Inflammatory macrophage treated with lipopolysaccharide for 4 hours (primary cell): Measurements from ENCODE around the gene CCDC88C.
"Not testable (repeated sequence)": the region's sequence is repeated elsewhere in the genome, so short reads cannot be mapped to it uniquely, and the experiment has no call there.

Experiments
- DNase-seq: peaks from one replicate; pipeline ENCODE4 v3.0.0-alpha.2; 2020

CCDC88C gene

GRCh38 chr14:91415794-91416743 is 1.6 kb downstream of the CCDC88C start:
- peak; percentile 36 for DNase-seq

GRCh38 chr14:91414475-91414833 is 3.2 kb downstream of the CCDC88C start:
- DNase-seq = no peak

GRCh38 chr14:91413547-91414474 is 3.8 kb downstream of the CCDC88C start:
- DNase-seq = no peak

DNA sequence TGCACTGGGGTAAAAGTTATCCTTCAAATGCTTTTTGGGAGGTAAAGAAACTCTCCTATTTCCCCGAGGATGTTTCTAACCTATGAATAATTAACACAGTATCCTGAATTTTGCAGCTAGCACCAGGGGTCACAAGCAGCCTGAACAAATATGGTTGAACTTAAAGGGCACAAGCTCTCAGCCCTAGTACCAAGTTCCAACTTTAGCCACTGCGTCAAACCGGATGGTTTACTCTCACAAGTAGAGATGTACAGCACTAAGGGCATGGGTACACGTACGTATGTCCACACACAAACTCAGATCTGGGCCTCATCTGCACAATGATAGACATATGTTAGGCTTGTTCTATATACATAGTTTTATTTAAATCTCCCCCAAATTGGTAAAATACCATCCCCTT is 4.7 kb downstream of the CCDC88C start:
- no peak for DNase-seq

GRCh38 chr14:91410771-91411536 is 6.7 kb downstream of the CCDC88C start:
- DNase-seq = no peak

DNA sequence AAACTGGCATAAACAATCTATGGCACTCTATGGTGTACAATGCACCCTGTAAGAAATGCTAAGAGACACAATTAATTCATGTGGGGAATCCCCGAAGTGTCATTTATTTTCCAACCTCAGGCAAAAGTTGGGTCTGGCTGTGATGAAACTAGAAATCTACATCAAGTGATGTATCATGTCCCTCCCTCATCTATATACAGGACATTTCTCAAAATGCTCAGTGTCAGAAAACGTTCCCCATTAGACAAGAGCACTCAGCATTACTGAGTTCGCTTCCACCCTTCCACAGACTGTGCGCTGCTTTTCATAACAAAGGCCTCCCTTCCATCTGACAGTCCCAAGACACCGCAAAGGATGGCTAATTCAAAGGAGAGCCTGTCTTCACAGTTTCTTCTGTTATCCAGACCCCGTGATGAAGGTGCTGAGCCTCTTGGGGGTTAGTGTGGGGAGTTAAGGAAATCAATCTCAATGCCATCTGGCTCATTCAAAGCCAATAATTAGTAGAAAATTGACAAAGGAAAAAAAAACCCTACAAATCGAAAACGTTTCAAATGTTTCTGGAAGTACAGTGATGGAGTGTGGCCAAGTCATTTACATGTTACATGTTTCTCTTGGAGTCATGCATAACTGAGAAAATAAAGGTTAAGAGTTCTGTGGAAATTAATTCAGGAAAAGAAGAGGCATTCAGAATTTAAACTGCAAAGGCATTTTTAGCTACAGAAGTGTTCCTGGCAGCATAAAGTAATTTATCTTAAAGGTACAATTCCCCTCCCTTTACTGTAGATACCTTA is 7.5 kb downstream of the CCDC88C start:
- DNase-seq = peak; percentile 18

DNA sequence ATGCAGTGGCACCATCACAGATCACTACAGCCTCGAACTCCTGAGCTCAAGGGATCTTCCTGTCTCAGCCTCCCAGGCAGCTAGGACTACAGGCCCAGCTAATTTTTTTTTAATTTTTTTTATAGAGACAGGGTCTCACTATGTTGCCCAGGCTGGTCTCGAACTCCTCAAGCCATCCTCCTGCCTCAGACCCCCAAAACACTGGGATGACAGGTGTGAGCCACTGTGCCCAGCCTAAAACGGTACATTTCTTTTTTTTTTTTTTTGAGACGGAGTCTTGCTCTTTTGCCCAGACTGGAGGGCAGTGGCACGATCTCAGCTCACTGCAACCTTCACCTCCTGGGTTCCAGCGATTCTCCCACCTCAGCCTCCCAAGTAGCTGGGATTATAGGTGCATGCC is 8.4 kb downstream of the CCDC88C start:
- DNase-seq = not testable (repeated sequence)

DNA sequence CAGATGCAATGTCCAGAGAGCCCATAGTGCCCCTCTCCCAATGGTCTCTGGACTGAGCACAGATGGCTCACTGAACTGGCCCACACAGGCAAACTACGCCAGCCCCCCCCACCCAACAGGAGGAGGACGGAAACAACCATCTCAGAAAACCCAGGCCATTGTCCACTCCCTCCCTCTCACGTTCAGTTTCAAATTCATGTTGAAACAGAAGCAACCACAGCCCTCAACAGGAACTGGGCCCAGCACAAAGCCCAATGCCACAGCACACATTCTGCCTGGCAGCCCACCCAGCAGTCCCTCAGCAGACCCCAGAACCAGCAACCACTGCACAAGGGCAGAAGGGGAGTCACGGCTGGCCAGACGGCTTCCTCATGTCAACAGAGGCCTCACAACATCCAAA is 10.6 kb downstream of the CCDC88C start:
- DNase-seq = no peak

GRCh38 chr14:91406451-91406850 is 11.2 kb downstream of the CCDC88C start:
- no peak for DNase-seq

GRCh38 chr14:91405724-91406435 is 11.7 kb downstream of the CCDC88C start:
- DNase-seq = no peak

- no peak for DNase-seq
Measured at GRCh38 chr14:91405241-91405721, 12.3 kb downstream of the CCDC88C start.

- no peak for DNase-seq
Measured at GRCh38 chr14:91402771-91403600, 14.6 kb downstream of the CCDC88C start.

GRCh38 chr14:91402348-91402747 is 15.3 kb downstream of the CCDC88C start:
- DNase-seq = no peak

DNA sequence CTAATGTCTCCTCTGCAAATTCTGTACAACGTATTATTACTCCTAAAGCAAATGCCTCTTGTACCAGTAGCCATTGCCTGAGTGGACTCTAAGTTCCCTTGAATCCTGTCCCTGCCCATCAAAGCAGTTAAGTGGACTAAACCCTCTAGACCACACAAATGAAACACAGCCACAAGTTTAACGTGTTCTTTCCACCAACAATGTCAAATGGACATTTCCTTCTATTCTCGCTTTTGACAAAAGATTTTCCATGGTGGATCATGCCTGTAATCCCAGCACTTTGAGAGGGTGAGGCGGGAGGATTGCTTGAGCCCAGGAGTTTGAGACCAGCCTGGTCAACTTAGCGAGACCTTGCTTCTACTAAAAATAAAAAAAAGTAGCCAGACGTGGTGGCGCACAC is 15.9 kb downstream of the CCDC88C start:
- DNase-seq = no peak

DNA sequence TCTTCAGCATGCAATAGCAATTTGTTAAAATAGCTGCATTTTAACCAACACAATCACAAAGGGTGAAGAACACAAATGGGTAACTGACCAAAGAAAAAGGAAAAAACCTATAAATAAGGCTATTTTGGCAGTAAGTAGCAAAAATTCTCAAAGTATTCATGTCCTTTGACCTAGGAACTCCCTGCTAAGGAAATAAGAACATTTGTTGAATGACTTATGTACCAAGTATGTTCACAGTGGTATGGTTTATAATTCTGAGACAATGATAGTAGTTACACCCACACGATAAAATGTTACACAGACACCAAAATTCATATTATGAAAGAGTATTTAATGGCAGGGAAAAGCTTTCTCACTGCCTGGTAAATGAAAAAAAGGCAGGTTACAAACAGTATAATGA is 16.9 kb downstream of the CCDC88C start:
- no peak for DNase-seq

DNA sequence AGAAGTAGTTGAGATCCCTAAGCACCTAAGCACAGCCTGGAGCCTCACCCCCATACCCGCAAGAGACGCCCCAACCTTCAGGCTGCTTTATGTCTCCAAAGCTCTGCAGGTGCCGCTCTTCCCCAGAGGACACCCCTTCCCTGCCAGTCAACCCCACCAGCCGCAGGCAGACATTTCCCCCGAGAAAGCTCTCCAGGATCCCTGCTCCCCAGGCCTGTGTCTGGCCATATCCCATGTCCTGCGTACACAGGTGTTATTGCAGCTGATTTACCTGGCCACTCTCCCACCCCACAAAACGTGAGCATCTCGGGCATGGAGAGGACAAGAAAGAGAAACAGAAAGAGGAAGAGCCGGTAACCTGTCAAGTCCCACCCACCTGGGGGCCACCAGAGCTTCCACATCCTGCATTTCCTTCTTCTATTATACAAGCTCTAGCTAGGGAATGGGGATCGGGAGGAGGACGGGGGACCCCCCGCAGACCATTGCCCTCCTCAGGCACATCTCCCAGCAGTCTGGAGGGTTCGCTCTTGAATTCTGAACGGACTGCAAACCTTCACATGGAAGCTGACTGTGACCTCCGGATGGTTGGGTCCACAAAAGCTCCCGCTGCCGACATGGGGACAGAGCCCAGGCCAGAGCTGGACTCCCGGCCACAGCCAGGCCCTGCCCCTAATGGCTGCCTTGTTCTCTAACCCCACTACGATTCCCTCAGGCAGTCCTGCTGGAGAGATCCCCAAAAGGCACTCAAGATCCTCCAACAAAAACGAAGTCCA is 17.6 kb downstream of the CCDC88C start:
- DNase-seq = peak; percentile 10

DNA sequence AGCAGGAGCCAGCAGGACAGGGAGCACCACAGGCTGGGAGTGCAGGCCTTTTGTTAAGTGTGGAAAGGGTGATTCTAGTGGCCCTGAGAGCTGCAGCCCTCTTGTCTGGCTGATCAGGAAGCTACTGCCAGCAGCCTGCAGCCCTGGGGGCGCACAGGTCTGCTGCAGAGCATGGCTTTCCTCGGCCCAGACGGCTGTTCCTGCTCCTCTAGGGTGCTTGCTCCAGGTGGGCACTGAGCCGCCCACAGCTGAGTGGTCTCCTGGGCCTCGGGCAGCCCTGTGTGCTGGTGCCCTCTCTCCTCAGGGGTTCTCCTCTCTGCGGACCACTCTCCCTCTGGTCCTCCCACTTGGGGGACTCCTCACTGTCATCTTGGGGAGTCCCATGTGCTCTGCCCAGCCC is 18.9 kb downstream of the CCDC88C start:
- no peak for DNase-seq

DNA sequence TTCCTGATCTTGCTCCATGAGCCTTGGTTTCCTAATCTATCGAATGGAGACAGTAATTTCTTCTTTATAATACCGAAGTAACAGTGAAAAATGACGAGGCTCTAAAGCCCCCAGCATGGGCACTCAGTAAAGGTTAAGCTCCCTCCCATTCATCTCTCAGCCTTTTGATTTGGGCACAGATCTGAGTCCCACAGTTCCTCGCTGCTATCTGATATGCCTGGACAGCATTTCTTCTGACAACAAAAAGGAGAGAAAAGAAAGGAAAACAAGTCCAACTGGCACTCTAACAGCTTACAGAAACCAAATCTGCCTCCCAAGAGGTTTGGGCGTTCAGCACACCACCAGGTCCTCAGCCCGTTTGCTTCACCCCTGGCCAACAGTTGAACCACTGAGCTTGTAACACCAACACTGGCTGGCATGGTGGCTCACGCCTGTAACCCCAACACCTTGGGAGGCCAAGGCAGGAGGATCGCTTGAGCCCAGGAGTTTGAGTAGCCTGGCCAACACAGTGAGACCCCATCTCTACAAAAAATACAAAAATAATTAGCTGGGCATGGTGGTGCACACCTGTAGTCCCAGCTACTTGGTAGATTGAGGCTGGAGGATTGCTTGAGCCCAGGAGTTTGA is 19.5 kb downstream of the CCDC88C start:
- no peak for DNase-seq
